Cerebellar cortex (tissue), 1 donor: Measurements from ENCODE around the gene NAA40.
A peak's percentile ranks its signal among the peaks of the same experiment; 100 is the strongest.

Experiments used
- DNase-seq: peaks from one replicate; pipeline ENCODE4 v3.0.0-alpha.2; 2015; ENCODE audit warnings: low spot score

The NAA40 gene

GRCh38 chr11:63986932-63987513, 48.2 kb downstream of the NAA40 start:
- DNase-seq: no peak

GRCh38 chr11:63991558-63991957, 52.8 kb downstream of the NAA40 start:
- DNase-seq: no peak

GRCh38 chr11:63993100-63993499, 54.3 kb downstream of the NAA40 start:
- no peak for DNase-seq

- no peak for DNase-seq
These were observed 55.2 kb downstream of the NAA40 start for GRCh38 chr11:63993993-63994392.

GRCh38 chr11:63996512-63996911, 57.7 kb downstream of the NAA40 start:
- no peak for DNase-seq

- DNase-seq: no peak
These were observed 58.4 kb downstream of the NAA40 start for GRCh38 chr11:63997104-63997700.

- DNase-seq: no peak
These were observed 59.1 kb downstream of the NAA40 start for GRCh38 chr11:63997801-63998337.

- no peak for DNase-seq
These were observed 60.0 kb downstream of the NAA40 start for GRCh38 chr11:63998558-63999348.

GRCh38 chr11:63999349-64000025, 60.7 kb downstream of the NAA40 start:
- DNase-seq: peak; percentile 79

GRCh38 chr11:64000026-64000739, 61.4 kb downstream of the NAA40 start:
- DNase-seq: peak; percentile 74

GRCh38 chr11:64000740-64001483, 62.1 kb downstream of the NAA40 start:
- no peak for DNase-seq

- DNase-seq: no peak
These were observed 63.0 kb downstream of the NAA40 start for GRCh38 chr11:64001484-64002420.

- no peak for DNase-seq
These were observed 65.2 kb downstream of the NAA40 start for GRCh38 chr11:64003807-64004589.

GRCh38 chr11:64004590-64004984, 65.8 kb downstream of the NAA40 start:
- DNase-seq: no peak

GRCh38 chr11:64005691-64006090, 66.9 kb downstream of the NAA40 start:
- DNase-seq: no peak

GRCh38 chr11:64006398-64006797, 67.6 kb downstream of the NAA40 start:
- DNase-seq: no peak
